Fibroblast of lung (primary cell): ENCODE measurements around the gene SCGB1D4.

Source experiments
- EZH2 ChIP-seq: IDR thresholded peaks from 2 replicates; pipeline ENCODE4 v1.5.1; 2012; ENCODE audit warnings: low read length, control low read depth, mild to moderate bottlenecking; ENCODE audit errors: missing control alignments
- TF ChIP-seq, protein P1 (sequence below), 2 donors: IDR thresholded peaks in 1 of 2; conservative IDR thresholded peaks in 1 of 2; 1 replicate in 1 of 2; 2 replicates in 1 of 2; pipeline ENCODE4 v1.5.1; 2011 to 2012; ENCODE audit warnings: low read length in 2 of 2, control low read depth in 1 of 2, inconsistent platforms in 1 of 2, low read depth in 1 of 2, mild to moderate bottlenecking in 1 of 2

DNA sequence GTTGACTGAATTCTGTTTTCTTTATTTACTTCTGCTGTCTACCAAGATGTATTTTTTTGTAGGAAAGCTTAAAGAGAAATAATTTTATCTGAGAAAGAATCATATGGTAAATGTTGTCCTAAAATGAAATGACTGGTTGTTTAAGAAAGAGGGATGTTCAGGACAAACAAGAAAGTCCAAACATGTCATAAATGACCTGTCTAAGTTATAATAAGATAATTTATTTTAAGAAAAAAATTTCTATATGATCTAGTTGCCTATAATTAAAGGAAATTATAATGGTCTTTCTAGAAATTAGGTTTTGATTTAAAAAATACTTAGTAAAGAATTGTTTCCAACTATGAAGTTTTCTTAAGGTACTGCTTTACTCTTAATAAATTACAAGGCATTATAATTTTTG lies 18.4 kb downstream of the SCGB1D4 start:
- TF ChIP-seq, protein P1, sequence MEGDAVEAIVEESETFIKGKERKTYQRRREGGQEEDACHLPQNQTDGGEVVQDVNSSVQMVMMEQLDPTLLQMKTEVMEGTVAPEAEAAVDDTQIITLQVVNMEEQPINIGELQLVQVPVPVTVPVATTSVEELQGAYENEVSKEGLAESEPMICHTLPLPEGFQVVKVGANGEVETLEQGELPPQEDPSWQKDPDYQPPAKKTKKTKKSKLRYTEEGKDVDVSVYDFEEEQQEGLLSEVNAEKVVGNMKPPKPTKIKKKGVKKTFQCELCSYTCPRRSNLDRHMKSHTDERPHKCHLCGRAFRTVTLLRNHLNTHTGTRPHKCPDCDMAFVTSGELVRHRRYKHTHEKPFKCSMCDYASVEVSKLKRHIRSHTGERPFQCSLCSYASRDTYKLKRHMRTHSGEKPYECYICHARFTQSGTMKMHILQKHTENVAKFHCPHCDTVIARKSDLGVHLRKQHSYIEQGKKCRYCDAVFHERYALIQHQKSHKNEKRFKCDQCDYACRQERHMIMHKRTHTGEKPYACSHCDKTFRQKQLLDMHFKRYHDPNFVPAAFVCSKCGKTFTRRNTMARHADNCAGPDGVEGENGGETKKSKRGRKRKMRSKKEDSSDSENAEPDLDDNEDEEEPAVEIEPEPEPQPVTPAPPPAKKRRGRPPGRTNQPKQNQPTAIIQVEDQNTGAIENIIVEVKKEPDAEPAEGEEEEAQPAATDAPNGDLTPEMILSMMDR (conservative IDR thresholded peaks at IDR 0.05 in 1 of 2, IDR thresholded peaks at IDR 0.05 in 1 of 2; ENCODE audit: low read depth in 1 of 2, low read length in 2 of 2), result no peak
- TF ChIP-seq EZH2, result no peak
